IMR-90 (cell line): ENCODE data around the gene SLC24A3.

Experiments
- BHLHE40 ChIP-seq: fragments of 150-350 bp; IDR thresholded peaks from 2 replicates; pipeline ENCODE4 v1.6.1; 2016; ENCODE audit warnings: mild to moderate bottlenecking, low read depth, low read length
- CEBPB ChIP-seq: IDR thresholded peaks from 2 replicates; pipeline ENCODE4 v1.6.1; 2012; ENCODE audit warnings: low read depth, low read length, improper control_type of control experiment
- MAZ ChIP-seq: IDR thresholded peaks from 2 replicates; pipeline ENCODE4 v1.6.1; 2012; ENCODE audit warnings: low read depth, mild to moderate bottlenecking, low read length, improper control_type of control experiment, moderate library complexity, borderline replicate concordance
- MXI1 ChIP-seq: IDR thresholded peaks from 2 replicates; pipeline ENCODE4 v1.6.1; 2012; ENCODE audit warnings: low read depth, mild to moderate bottlenecking, low read length, moderate library complexity, borderline replicate concordance
- POLR2A ChIP-seq: IDR thresholded peaks from 2 replicates; pipeline ENCODE4 v1.6.1; 2012; ENCODE audit warnings: mild to moderate bottlenecking, low read depth, low read length
- RAD21 ChIP-seq: IDR thresholded peaks from 2 replicates; pipeline ENCODE4 v1.6.1; 2012; ENCODE audit warnings: low read length, improper control_type of control experiment
- RCOR1 ChIP-seq: IDR thresholded peaks from 2 replicates; pipeline ENCODE4 v1.6.1; 2012; ENCODE audit warnings: mild to moderate bottlenecking, low read length, improper control_type of control experiment; ENCODE audit not compliant: insufficient replicate concordance
- RFX5 ChIP-seq: IDR thresholded peaks from 2 replicates; pipeline ENCODE4 v1.8.0; 2012; ENCODE audit warnings: low read depth, mild to moderate bottlenecking, low read length, moderate library complexity
- TF ChIP-seq, protein P1 (sequence below): conservative IDR thresholded peaks from 2 replicates; pipeline ENCODE4 v1.5.1; 2012; ENCODE audit warnings: mild to moderate bottlenecking, low read depth, low read length, improper control_type of control experiment
- TF ChIP-seq, protein P2 (sequence below): fragments of 150-350 bp; IDR thresholded peaks from 2 replicates; pipeline ENCODE4 v1.6.1; 2017; ENCODE audit warnings: mild to moderate bottlenecking, antibody characterized with exemption, low read length, low read depth

DNA sequence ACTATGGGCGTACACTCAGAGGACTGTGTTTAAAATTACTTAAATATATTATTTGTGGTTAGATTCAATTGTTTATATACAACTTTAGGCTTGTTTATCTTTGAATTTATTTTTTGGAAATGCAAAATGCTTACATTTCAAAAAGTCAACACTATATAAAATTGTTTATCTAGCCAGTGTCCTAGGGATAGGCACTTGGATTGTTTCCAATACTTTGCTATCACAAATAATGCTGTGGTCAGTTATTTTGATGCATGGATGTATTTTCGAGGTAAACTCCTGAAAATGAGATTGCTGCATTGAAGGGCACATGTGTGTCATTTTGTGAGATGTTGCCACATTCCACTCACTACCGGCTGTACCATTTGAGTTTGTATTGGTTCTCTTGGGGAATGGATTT is 213.9 kb downstream of the SLC24A3 start:
- TF ChIP-seq, protein P1, sequence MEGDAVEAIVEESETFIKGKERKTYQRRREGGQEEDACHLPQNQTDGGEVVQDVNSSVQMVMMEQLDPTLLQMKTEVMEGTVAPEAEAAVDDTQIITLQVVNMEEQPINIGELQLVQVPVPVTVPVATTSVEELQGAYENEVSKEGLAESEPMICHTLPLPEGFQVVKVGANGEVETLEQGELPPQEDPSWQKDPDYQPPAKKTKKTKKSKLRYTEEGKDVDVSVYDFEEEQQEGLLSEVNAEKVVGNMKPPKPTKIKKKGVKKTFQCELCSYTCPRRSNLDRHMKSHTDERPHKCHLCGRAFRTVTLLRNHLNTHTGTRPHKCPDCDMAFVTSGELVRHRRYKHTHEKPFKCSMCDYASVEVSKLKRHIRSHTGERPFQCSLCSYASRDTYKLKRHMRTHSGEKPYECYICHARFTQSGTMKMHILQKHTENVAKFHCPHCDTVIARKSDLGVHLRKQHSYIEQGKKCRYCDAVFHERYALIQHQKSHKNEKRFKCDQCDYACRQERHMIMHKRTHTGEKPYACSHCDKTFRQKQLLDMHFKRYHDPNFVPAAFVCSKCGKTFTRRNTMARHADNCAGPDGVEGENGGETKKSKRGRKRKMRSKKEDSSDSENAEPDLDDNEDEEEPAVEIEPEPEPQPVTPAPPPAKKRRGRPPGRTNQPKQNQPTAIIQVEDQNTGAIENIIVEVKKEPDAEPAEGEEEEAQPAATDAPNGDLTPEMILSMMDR: no peak
- TF ChIP-seq, protein P2, sequence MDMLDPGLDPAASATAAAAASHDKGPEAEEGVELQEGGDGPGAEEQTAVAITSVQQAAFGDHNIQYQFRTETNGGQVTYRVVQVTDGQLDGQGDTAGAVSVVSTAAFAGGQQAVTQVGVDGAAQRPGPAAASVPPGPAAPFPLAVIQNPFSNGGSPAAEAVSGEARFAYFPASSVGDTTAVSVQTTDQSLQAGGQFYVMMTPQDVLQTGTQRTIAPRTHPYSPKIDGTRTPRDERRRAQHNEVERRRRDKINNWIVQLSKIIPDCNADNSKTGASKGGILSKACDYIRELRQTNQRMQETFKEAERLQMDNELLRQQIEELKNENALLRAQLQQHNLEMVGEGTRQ: no peak
- TF ChIP-seq MAZ (no peak), MXI1 (no peak), POLR2A (no peak), BHLHE40 (no peak), RFX5 (no peak), RAD21 (no peak), CEBPB (no peak), RCOR1 (no peak)
